ENCODE measurements around the gene COL23A1.

- no peak for TF ChIP-seq USF2 (IDR thresholded peaks at IDR 0.05)
- TF ChIP-seq CTCF (IDR thresholded peaks at IDR 0.05): no peak
- no peak for TF ChIP-seq SMC3 (IDR thresholded peaks at IDR 0.05)
- no peak for TF ChIP-seq POLR2A (IDR thresholded peaks at IDR 0.05; ENCODE audit: low read length)
- TF ChIP-seq KDM1A (IDR thresholded peaks at IDR 0.05; ENCODE audit: low read depth): no peak
- no peak for TF ChIP-seq E2F6 (IDR thresholded peaks at IDR 0.05; ENCODE audit: borderline replicate concordance, low read depth)
- no peak for TF ChIP-seq HDAC2 (IDR thresholded peaks at IDR 0.05)
- TF ChIP-seq PBX3 (IDR thresholded peaks at IDR 0.05): no peak
- TF ChIP-seq RFX5 (IDR thresholded peaks at IDR 0.05): no peak
- no peak for TF ChIP-seq RAD21 (conservative IDR thresholded peaks at IDR 0.05 in 1 of 2, IDR thresholded peaks at IDR 0.05 in 1 of 2)
- TF ChIP-seq MAX (IDR thresholded peaks at IDR 0.05): no peak
- no peak for TF ChIP-seq ZSCAN20 (CRISPR knock-in tag; IDR thresholded peaks at IDR 0.05)
- no peak for TF ChIP-seq FOSL2 (IDR thresholded peaks at IDR 0.05)
- no peak for TF ChIP-seq FOSL2 (CRISPR knock-in tag; IDR thresholded peaks at IDR 0.05)
- no peak for TF ChIP-seq ZNF302 (CRISPR knock-in tag; IDR thresholded peaks at IDR 0.05)
Measured at GRCh38 chr5:178383919-178384815, 206.0 kb downstream of the COL23A1 start.

Data from A549 (cell line).